DMS153 treated with DMSO at 0.1 percent for 48 hours (cell line): ENCODE data around the gene COMMD2.

ENCODE experiments used
- DNase-seq: peaks from one replicate; lab custom pipeline; 2025; ENCODE audit not compliant: unreplicated experiment; lab: John Stamatoyannopoulos, UW

COMMD2 gene

DNA sequence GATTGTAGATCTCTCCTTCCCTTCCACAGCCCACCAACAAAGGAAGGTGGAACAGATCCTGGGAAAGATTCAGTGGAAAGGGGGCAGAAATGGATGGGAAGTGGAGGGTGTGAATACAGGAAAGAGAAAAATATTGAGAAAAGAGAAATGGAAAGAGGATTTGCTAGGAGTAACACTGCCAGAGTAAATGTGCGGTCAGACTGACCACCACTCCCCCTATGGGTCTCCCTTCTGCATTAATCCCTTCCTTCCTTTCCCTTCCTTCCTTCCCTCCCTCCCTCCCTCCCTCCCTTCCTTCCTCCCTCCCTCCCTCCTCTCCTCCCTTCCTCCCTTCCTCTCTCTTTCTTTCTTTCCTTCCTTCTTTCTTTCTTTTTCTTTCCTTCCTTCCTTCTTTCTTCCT is 12.0 kb upstream of the COMMD2 start:
- no peak for DNase-seq

DNA sequence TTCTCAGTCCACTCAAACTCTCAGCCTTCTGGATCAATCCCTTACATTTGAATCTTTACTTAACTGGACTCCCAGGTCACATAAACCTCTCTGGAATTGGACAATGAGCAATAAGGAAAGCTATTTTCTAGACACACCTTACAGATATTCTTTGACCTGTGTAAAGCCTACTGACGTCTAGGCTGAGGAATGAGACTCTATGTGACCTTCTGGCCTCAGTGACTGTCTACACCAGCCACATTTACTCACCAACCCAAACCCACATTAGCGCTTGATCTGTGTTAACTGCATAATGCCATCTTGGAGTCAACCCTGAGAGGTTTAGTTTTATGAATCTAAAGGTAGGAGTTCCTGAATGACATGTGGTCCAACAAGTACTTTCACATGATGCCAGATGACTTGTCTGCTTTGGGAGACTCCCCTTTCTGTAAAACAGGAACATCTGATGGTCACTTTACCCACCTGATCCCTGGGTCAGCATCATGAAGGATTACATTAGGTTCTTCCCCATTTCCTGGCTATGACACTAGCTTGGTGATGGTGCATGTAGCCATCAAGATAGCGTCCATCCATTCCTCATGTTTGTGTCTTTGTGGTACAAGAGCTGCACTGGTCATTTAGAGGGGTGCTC is 11.4 kb upstream of the COMMD2 start:
- DNase-seq = no peak

DNA sequence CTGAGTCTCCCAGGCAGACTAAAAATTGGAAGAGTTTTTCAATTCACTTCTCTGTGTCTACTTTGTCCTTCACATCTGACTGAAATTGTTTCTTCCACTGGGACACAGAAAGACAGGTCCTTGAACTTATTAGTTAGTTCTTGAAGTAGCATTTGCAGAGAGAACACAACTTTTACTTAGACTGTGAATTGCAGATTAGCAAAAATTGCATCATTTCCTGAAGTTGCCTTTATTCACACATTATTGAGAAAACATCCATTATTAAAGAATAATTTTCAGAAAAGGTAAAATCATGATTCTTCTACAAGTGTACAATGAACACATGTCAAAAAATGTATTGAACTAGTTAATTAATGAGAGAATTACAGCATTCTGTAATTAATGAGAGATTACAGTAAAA is 1.4 kb upstream of the COMMD2 start:
- no peak for DNase-seq

DNA sequence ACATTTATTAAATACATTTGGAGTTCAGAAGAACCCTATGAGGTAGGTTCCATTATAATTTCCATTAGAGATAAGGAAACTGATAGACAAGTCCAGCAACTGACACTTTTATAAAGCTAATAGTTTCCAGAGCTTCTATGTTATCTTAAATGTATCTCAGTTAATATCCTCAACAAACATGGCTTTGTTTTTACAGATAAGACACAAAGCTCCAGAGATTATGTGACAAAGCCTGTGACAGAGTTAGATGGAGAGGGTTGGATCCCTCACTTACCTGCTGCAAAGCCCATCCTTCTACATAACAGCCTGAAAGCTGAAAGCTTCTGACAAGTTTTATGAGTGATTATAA is 473 bp upstream of the COMMD2 start:
- DNase-seq = no peak

DNA sequence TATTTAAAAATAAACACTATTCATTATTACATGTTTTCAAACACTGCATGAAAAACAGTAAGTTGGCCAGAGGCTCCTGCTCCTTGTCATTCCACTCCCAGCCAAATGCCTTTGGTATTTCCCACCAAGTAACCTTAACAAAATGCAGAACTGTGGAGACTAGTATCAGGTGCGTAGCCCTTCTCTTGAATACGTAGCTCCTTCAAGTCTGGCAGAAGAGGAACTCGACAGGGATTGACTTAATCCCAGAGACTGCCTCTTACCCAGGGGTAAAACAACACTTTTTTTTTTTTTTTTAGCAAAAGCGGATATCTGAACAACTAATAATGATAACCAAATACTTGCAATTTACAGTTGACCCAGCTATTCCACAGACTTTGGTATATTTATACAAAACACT is 738 bp downstream of the COMMD2 start:
- DNase-seq = no peak

DNA sequence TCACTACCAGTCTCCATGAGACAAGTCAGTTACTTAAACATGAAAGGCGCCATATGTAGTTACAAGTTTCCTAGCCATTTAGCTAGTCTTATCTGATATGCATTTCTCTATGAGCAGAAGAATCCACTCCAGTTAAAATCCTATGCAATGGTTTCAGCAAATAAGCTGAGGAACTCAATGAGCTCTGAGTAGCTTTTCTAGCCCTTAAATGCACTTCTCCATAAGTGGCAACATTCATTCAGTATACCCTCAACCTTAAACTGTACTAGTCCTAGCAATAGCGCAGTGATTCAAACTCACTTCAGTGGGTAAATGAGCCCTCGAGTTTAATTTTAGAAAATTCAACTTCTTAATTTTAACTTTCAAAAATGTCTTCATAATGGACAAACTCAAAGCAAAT is 7.7 kb downstream of the COMMD2 start:
- DNase-seq = no peak

DNA sequence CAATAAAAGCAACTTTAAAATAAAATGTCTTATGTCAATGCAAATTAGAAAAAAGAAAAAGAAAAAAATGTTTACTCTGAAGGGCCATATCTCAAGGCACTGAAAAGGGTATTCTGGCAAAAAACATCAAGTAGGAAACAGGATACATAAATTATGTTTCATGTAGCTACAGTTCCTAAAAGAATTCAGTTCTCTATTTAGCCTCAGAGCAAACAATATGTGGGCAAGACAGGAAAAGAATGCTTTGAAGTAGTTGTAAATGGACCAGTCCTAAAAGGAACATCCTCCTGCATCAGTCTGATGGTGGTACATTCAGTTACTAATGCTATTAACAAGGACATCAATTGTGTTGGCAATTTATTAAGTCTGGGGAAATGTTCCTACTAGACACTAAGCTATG is 8.1 kb downstream of the COMMD2 start:
- DNase-seq = no peak

DNA sequence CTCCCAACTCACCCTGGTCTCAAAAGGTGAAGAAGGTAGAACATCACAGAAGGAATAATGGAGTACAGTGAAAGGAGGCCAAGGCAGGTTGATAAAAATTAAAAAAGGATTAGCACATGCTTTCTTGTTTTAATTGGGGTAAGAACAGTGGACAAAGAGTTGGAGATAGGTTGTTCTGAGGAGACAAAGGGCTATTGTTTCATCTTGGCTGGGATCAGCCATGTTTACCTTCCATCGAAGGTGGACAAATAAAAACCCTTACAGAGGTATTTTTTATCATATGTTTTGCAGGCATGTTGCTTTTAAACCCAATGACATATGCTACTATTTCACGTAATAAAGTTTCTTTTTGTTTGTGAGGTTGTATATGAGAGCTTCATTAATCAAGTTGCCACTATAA is 12.9 kb downstream of the COMMD2 start:
- DNase-seq = no peak

DNA sequence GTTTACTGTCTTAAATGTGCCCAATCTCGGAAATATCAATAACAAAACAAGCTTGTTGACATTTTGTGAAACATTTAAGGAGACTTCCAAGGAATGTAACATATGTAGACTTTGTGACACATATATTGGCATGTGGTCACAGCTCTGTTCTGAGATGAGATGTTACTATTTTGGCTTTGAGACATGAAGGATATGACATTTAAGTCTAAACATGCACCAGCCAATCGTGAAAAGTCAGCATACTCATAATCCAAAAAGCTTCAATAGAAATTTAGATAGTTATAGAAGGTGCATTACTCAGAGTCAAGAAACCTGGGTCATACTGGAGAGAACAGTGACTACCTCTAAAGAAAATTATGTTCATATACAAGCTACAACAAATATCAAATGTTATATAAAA is 13.4 kb downstream of the COMMD2 start:
- no peak for DNase-seq

DNA sequence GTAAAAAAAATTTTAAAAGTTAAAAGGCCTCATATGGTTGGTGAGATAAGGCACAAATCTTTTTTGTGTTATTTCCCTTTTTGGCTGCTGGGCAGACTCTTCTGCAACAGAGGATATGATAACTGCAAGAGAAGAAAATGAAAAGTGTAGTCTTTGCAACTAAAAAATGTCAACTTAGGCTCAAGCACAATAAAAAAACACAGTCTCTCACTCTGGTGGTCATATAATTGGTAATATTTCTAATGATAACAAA is 15.4 kb downstream of the COMMD2 start:
- no peak for DNase-seq

DNA sequence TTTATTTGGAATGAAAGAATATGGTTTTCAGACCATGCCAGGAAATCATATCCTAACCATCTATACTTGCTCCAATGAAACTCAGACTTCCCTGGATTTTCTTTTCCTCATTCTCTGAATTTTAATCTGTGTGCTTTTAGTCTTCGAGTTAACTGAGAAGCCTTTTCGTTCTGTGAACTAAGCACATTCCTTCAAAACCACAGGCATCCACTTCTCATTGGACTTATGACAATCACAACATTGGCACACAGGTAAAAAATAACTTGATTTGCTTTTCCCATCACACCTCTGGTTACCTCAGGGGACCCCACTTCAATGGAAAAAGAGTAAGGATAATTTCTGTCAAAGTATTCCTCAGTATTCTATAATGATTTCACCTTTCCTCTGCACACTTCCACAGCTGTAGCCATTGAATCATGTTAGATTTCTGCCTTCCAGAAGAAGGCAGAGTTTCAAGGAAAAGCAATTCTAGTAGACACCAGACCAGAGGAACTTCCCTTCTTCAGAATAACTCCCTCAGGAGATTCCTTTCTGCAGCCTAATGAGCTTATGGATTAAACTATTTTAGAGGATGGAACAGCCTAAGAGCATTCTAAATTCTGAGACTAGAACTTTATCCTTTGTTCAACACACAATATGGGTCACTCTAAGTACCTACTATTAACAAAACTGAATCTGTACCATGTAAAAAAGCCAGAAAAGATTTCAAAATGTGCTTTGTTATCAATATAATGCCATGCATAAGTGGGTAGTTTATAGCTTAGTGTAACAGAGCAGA is 15.9 kb downstream of the COMMD2 start:
- DNase-seq = no peak

DNA sequence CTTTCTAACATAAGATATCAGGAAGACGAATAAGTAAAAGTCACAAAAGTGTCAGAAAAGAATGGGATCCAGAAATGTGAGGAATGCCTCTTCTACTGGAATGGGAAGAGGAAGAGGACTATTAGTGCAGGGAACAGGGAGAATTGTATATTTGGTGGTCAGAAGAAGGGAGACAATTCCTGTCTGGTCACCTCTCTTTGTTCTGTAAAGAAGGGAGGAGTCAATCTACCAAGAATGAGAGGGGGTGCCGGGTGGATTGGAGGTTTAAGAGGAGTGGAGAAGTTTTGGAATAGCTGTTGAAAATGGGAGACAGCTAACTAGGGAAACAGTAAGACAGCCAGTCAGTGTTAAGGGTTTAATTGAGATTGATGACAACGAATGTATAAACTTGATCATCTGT is 20.1 kb downstream of the COMMD2 start:
- no peak for DNase-seq

DNA sequence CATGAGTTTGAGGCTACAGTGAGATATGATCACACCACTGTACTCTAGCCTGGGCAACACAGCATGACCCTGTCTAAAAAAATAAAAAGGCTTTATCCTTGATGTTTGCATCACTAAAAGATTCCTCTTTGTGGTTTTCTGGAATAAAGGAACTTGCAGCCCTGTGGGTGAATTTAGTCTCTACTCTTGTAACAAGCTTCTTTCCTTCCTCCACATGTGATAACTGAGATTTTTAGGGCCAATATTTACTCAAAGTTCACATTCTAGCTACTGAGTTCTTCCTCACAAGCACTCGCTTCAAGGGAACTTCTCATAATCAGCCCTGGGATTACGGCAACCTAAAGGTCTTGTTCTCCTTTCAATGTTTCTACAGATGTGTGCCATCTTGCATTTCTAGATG is 24.6 kb downstream of the COMMD2 start:
- no peak for DNase-seq

DNA sequence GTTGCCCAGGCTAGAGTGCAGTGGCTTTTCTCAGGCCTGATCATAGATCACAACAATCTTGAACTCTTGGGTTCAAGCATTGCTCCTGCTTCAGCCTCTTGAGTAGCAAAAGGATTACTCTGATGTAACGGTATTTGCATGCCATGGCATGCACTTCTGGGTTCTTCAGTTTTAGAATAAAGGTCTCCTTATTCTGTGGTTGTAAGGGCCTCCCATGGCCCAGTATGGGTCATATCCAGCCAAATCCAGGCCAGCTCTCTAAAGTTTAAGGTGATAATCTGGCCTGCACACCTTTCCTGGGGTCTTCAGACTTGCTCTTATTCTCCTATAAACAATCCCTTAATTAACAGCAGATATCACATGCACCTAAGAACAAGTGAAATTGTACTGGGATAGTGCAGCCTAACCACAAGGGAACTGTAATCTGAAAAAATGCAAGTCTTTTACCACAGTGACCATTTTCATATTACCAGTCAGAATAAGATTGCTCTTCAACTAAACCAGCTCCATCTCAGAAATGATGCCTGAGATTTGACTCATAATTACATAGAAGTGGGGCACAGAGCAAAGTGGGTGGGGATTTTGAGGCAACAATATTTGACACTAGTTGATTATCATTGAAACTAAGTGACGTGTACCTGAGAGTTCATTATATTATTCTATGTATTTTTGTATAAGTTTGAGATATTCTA is 25.4 kb downstream of the COMMD2 start:
- DNase-seq = no peak

DNA sequence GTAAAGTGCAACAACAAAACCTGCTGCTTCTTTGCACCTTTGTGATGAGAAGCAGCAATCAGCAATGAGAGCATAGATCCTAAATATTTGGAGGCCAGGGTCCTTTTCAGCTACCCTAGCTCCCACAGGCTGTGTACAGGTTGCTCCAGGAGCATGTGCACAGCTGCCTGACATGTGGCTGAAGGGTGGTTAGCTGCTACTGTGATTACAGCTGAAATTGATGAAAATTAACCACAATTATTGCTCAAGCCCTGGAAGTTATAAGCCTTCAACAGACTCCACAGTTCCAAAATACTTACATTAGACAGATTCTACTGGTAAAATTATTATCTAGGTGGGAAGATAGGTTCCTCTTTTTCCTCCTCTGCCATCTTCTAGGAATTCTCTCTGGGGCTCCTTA is 28.5 kb downstream of the COMMD2 start:
- no peak for DNase-seq

DNA sequence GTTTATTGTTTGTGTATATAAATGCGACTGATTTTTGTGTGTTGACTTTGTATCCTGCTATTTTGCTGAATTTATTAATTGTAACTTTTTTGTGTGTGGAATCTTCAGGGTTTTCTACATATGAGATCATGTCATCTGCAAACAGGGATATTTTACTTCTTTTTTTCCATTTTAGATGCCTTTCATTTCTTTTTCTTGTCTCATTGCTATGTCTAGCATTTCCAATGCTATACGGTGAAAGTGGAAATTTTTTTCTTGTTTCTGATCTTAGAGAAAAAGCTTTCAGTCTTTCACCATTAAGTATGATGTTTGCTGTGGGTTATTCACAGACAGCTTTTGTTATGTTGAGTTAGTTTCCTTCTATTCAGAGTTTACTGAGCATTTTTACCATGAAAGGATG is 31.4 kb downstream of the COMMD2 start:
- no peak for DNase-seq

DNA sequence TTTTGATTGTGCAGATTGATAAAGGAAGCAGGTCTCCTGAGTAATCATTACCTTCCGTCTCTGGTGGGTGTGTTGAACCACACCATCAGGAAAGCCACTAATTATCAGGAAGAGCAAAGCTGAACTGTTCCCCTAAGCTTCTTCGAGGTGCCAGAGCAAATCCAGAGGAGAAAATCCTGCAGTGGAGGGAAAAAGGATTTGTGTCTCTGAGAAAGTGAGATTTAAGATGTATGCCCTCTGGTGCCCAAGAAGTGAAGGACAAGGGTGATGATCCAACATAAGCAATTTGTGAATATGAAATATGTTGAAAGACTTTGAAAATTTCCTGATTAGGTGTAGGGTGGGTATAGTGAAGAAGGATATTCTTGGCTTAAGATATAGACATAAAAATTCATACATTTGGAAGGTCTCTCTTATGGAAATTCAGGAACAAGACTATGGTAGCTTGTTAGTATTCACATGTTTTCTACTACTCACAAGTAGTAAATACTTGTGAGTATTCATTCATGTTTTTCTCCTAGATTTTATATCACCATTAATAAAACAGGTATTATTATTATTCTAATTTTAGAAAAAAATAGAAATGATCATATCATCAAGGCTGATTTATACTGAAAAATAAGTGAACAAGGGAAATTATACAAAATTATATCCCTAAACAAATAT is 34.8 kb downstream of the COMMD2 start:
- DNase-seq = peak; percentile 63

DNA sequence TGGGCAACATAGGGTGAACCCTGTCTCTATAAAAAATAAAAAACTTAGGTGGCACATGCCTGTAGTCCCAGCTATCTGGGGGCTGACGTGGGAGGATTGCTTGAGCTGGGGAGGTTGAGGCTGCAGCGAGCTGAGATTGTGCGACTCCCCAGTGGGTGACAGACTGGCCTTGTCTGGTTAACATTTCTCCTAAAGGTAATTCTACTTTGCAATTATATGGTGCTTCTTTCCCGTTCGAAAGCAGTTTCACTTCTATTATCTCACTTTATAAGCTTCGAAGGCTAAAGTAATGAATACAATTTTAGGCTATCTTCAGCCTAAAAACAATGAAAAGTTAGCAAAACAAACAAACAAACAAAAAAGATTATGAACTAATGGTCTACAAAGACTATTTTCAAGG is 35.3 kb downstream of the COMMD2 start:
- DNase-seq = no peak

DNA sequence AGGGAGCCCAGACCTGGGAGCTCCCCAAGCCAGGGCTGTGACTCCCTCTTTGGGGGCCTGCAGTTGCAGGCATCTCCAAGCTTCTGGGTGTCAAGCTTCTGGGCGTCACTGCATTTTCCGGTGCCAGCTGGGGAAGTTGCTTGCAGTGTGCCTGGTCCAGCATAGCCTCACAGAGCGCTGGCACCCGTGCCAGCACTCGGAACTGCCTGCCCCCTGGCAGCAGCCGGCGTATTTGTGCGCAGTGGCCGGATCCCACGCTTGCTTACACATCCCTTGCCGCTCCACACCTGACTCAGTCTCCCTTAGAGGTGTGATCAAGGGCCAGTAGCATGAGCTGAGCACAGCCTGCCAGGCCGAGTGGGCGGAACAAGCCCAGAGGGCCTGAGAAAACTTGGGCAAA is 37.0 kb downstream of the COMMD2 start:
- no peak for DNase-seq

DNA sequence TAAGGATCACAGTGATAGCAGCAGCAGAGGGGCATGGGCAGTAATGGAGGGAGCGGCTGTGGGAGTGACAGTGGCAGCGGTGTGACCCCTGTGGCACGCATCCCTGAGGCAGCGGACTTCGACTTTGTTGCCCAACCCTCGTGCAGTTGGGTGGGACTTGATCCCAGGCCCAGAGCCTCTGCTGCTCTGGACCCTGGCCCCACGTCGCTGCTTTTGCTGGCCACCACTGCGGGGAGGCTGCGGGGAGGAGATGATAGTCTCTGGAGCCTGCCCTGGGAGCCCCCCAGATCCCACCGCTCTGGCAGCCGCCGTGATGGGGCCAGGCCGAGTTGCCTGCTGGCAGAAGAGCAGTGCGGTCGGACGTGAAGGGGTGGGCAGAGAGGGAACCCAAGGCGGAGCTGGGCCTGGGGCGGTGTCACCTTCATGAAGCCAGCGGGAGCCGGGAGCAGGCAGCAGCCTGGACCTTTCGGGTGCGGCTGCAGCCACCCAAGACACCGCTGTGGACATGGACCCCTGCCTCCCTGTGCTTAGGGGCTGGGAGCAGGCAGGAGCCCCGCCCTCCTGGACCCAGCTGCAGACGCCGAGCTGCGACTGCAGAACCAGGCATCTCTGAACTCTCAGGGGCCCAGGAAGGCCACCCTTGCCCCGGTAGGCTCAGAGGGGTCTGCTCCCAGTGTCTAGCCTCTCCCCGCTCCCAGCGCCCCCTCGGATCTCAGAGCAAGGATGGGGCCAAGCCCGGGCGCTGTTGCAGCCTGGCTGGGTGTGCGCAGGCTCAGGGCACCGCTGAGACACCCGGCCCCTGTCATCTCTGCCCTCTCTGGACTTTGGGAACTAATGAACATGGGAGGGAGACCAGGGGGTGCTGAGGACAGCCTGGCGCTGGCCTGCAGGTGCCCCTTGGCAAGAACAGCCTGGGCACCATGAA is 38.3 kb downstream of the COMMD2 start:
- DNase-seq = no peak

DNA sequence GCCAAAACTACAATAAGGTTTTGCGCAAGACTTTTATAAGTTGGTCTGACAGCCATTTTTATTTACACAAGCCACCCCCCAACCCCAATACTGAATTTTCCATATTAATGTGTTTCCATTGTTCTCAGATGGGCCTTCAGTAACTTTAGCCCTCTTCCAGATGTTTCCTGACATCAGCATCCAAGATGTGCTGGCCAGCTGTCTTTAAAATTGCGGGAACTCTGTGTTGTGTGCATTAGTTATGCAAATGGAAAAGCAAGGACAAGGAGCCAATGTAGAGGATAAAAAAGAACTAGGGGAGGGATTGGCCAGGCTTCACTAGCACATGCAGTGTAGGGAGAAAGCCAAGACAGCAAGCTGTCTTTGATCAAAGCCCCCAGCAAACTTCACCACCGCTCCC is 45.4 kb downstream of the COMMD2 start:
- DNase-seq = no peak
